GM12801 (cell line): ENCODE data around the gene LSP1.

Source experiments
- CTCF ChIP-seq: IDR thresholded peaks from one replicate; pipeline ENCODE4 v1.5.1; 2011; ENCODE audit warnings: control low read depth; ENCODE audit not compliant: insufficient read length; ENCODE audit errors: extremely low read depth

The LSP1 gene

GRCh38 chr11:1873048-1873812, 20.3 kb downstream of the LSP1 start:
- TF ChIP-seq CTCF: no peak

GRCh38 chr11:1875093-1875850, 22.4 kb downstream of the LSP1 start:
- TF ChIP-seq CTCF: no peak

GRCh38 chr11:1876361-1877063, 23.6 kb downstream of the LSP1 start:
- TF ChIP-seq CTCF: no peak

- no peak for TF ChIP-seq CTCF
These were observed 24.6 kb downstream of the LSP1 start for GRCh38 chr11:1877211-1878136.

- TF ChIP-seq CTCF: no peak
These were observed 25.5 kb downstream of the LSP1 start for GRCh38 chr11:1878137-1879031.

GRCh38 chr11:1879342-1879940, 26.6 kb downstream of the LSP1 start:
- no peak for TF ChIP-seq CTCF
